GM12872 (cell line): ENCODE measurements around the gene TMC7.

ENCODE experiments used
- TF ChIP-seq, protein P1 (sequence below): IDR thresholded peaks from 3 replicates; pipeline ENCODE4 v1.5.1; 2011; ENCODE audit warnings: low read depth, mild to moderate bottlenecking, low read length, moderate library complexity; ENCODE audit not compliant: insufficient read depth

Gene TMC7

DNA sequence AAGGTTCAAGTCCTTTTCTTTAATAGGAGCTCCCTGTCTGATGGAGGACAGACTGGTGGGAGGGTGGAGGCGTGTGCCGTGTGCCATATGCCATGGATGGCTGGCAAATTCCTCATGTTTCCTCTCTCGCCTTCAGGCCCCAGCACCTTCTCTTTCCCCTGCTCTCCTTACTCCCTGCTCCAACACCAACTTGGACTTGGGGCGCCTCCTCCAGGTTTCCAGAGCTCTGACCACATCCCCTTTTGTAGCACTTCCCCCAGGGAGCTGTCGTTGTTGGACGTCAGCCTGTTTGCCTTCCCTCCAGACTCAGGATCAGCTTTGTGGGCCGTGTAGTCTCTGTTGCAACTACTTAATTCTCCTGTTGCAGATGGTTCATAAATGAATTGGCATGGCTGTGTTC, 30.7 kb downstream of the TMC7 start:
- TF ChIP-seq, protein P1, sequence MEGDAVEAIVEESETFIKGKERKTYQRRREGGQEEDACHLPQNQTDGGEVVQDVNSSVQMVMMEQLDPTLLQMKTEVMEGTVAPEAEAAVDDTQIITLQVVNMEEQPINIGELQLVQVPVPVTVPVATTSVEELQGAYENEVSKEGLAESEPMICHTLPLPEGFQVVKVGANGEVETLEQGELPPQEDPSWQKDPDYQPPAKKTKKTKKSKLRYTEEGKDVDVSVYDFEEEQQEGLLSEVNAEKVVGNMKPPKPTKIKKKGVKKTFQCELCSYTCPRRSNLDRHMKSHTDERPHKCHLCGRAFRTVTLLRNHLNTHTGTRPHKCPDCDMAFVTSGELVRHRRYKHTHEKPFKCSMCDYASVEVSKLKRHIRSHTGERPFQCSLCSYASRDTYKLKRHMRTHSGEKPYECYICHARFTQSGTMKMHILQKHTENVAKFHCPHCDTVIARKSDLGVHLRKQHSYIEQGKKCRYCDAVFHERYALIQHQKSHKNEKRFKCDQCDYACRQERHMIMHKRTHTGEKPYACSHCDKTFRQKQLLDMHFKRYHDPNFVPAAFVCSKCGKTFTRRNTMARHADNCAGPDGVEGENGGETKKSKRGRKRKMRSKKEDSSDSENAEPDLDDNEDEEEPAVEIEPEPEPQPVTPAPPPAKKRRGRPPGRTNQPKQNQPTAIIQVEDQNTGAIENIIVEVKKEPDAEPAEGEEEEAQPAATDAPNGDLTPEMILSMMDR, result no peak

DNA sequence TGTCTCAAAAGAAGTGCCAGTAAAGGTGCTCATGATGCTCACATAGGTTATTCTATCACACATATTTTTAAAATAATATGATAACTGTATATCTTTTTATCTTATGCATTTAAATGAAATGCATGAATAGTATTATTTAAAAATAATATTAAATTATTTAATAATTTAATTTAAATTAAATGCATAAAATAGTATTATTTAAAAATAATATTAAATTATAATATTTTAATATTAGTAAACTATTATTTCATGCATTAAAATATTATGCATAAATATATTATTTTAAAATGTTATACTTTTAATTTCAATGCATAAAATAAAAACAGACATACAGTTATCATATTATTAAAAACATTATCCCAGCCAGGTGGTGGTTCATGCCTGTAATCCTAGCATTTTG, 33.4 kb downstream of the TMC7 start:
- TF ChIP-seq, protein P1, result no peak

DNA sequence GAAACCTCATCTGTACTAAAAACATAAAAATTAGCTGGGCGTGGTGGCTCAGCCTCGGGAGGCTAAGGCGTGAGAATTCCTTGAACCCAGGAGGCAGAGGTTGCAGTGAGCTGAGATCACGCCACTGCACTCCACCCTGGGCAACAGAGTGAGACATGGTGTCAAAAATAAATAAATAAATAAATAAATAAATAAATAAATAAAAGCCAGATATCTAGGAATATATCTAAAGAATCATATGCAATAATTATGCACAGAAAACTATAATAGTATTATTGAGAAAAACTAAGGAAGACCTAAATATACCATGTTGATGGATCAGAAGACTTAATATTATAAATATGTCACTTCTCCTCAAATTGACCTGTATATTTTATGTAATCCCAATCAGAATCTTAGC, 37.0 kb downstream of the TMC7 start:
- TF ChIP-seq, protein P1, result no peak

DNA sequence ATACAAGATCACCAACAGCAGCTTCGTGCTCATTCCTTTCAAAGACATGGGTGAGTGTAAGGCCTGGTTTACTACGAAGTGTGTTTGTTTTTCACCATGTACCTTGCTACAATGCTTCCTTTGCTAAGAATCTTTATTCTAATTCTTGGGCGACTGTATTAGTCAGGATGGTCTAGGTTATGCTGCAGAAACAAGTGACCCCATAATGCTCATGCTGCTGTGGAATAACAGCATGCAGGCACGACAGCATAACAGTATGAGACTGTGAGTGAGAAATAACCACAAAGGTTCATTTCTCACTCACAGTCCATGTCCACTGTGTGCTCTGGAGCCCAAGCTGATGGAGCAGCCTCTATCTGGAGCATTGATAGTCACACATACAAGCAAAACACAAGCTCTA, 38.0 kb downstream of the TMC7 start:
- TF ChIP-seq, protein P1, result no peak

DNA sequence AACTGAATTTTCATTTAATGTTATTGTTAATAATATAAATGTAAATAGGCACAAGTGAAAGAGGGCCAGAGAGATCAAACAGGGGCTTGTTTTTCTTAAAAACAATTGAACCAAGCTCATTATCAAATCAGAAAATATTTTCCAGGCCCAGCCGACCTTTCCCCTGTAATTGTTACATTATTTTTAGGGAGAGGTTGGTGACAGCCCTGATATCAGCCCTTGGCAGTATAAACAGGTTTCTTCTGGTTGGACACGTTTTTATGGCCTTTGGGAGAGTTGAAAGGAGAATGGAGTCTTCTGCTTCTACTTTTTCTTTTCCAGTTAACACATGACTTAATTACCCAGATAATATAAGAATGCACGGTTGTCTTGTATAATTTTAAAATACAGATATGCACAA, 43.7 kb downstream of the TMC7 start:
- TF ChIP-seq, protein P1, result no peak

DNA sequence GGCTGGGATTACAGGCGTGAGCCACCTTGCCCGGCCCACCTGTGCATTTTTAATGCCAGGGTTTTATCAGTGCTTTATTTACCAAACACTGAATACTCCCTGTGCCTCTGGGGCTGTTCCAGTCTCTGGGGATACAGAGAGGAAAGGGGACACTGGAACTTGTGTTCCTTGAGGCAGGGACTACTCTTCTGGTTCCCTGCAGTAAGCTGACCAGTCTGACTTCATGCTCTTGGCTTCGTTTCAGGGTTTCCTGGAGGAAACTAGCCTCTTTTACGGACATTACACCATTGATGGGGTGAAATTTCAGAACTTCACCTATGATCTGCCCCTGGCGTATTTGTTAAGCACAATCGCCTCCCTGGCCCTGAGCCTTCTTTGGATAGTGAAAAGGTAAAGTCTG, 46.2 kb downstream of the TMC7 start:
- TF ChIP-seq, protein P1, result no peak

DNA sequence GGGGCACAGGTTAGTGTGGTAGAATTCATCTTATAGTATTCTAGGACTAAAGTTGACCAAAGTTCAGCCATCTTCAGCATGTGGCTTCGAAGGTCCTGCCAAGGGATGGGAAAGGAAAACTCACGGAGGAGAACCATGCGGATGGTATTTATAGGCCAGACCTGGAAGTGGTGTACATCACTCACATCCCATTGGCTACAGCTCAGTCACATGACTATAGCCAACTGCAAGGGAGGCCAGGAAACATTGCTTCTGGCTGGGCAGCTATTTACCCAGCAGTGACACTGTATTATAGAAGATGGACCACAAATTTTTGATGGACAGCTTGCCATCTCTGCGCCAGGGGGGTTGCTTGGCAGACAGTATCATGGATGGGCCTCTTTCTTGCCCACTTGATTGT, 48.0 kb downstream of the TMC7 start:
- TF ChIP-seq, protein P1, result no peak

DNA sequence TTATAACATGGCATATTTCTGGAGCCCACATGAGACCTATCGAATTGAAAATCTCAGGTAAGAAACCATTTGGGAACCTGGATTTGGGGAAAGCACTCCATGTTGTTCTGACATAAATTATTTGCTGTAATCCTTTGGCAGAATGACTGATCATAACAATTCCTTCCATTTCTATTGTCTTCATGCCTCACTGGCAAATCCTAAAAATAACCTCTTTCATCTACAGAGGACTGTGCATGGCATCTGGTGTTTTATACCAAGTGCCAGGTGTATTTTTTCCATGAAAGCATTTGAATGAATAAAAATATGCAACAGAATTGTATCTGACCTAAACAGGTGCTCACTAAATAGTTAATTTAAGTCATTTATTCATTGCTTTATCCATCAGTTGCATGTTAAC, 50.0 kb downstream of the TMC7 start:
- TF ChIP-seq, protein P1, result no peak
